Left lung (tissue), 10 donors: ENCODE measurements around the gene DYNC1H1. TPM values are rescaled to one million over a fixed set of nuclear protein-coding genes. Genes with fewer than 3 reads are reported as not detected.
"Not testable (repeated sequence)": the region's sequence is repeated elsewhere in the genome, so short reads cannot be mapped to it uniquely, and the experiment has no call there.

Source experiments
- ATAC-seq: fragments of 200-7000 bp; cut with Tn5 transposase; one replicate; pipeline ENCODE4 v1.9.1; 2020; ENCODE audit warnings: moderate library complexity
- DNase-seq, 4 donors: peaks; one replicate each; pipeline ENCODE4 v3.0.0-alpha.2; 2013 to 2020
- H3K27ac ChIP-seq, 2 donors: fragments of 200-600 bp; sonication (generic) in 1 of 2; one replicate each; pipeline versions ENCODE4 v1.5.0 to v1.8.0; 2020 to 2021
- H3K27me3 ChIP-seq, 2 donors: fragments of 200-600 bp; sonication (generic) in 1 of 2; one replicate each; pipeline versions ENCODE4 v1.5.0 to v1.8.0; 2020 to 2021
- H3K36me3 ChIP-seq, 2 donors: fragments of 200-600 bp; sonication (generic) in 1 of 2; one replicate each; pipeline versions ENCODE4 v1.5.0 to v1.8.0; 2020 to 2021
- H3K4me1 ChIP-seq, 2 donors: fragments of 200-600 bp; one replicate each; pipeline ENCODE4 v1.8.0; 2021
- H3K4me3 ChIP-seq, 2 donors: fragments of 200-600 bp; sonication (generic) in 1 of 2; one replicate each; pipeline versions ENCODE4 v1.5.0 to v1.8.0; 2020 to 2021; ENCODE audit warnings: mild to moderate bottlenecking in 1 of 2
- H3K9me3 ChIP-seq, 2 donors: fragments of 200-600 bp; sonication (generic) in 1 of 2; one replicate each; pipeline versions ENCODE4 v1.5.0 to v1.8.0; 2020 to 2021
- intact Hi-C, 2 donors: fragments of 100-400 bp; cut with DNase I; formaldehyde crosslinking; loops; one replicate each; pipeline versions ENCODE4 v1.11.2 to v1.14.2; 2022
- polyA plus RNA-seq, 6 donors: library from polyadenylated mRNA; unstranded; fragments of 120-200 nt; gene quantifications; one replicate each; pipeline ENCODE4 v1.2.1, GENCODE V29; 2013; ENCODE audit not compliant: insufficient read length in 6 of 6
- total RNA-seq, 2 donors: library from RNA; stranded (reverse); fragmentation: NEBNext Ultra II Directional; extraction: Animal tissue kit (Norgen Biotek cat#: 25700); gene quantifications; one replicate each; pipeline ENCODE4 v1.2.1, GENCODE V29; 2021
- TF ChIP-seq, protein P1 (sequence below), 2 donors: fragments of 200-600 bp; sonication (generic) in 1 of 2; IDR thresholded peaks; one replicate each; pipeline versions ENCODE4 v1.5.0 to v1.8.0; 2021; ENCODE audit warnings: antibody characterized with exemption in 2 of 2
- donor health status: DM: no; HTN: yes; CAD: no.
- donor health status: DM: no; HTN: no; CAD: no.

The DYNC1H1 gene
- total and polyA plus RNA-seq, 8 donors, result 305 to 514 (median 345) TPM

DNA sequence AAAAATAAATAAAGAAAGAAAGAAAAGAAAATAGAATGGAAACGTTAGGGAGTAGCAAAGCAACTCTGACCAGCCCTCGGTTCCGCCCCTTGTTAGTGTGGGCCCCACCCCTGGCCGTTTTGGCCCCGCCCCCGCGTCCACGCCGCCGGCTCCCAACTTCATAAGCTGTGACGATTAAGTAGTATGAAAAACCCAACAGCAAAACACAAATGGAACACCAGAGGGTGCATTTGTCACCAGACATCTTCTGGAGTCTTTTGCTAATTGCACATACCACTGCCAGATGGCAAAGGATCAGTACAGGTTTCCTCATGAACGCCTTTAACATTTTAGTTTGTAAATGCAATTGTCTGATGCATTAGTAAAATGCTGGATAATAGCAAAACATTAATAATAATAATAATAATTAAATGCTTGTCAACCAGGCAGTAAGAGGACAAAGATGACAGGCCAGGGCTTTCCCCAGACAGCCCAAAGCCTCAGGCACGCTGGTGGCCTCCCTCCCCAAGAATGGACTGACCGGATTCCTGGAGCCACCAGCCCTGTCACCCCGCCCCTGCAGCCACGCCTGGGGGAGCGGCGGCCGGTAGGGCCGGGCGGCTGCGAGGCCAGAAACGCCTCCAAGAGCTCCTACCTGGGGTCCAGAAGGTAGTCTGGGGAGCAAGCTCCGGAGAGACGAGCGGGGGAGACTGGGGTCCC lies 98.9 kb downstream of the DYNC1H1 start:
- TF ChIP-seq, protein P1, sequence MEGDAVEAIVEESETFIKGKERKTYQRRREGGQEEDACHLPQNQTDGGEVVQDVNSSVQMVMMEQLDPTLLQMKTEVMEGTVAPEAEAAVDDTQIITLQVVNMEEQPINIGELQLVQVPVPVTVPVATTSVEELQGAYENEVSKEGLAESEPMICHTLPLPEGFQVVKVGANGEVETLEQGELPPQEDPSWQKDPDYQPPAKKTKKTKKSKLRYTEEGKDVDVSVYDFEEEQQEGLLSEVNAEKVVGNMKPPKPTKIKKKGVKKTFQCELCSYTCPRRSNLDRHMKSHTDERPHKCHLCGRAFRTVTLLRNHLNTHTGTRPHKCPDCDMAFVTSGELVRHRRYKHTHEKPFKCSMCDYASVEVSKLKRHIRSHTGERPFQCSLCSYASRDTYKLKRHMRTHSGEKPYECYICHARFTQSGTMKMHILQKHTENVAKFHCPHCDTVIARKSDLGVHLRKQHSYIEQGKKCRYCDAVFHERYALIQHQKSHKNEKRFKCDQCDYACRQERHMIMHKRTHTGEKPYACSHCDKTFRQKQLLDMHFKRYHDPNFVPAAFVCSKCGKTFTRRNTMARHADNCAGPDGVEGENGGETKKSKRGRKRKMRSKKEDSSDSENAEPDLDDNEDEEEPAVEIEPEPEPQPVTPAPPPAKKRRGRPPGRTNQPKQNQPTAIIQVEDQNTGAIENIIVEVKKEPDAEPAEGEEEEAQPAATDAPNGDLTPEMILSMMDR (IDR thresholded peaks at IDR 0.05), result peak; percentile 30 to 35
- Histone ChIP-seq H3K4me1 (peaks cover 0 to 11% of the 10 kb centered on the region in 2 donors), H3K9me3 (no peaks in the 10 kb centered on the region), H3K27ac (no peak overlapping the region), H3K27me3 (no peaks in the 10 kb centered on the region), H3K4me3 (no peak overlapping the region), H3K36me3 (no peaks in the 10 kb centered on the region)
- intact Hi-C loops, result no loop called here
- ATAC-seq (peak; percentile 98), DNase-seq (peak; percentile 52 to 92 (median 85))

DNA sequence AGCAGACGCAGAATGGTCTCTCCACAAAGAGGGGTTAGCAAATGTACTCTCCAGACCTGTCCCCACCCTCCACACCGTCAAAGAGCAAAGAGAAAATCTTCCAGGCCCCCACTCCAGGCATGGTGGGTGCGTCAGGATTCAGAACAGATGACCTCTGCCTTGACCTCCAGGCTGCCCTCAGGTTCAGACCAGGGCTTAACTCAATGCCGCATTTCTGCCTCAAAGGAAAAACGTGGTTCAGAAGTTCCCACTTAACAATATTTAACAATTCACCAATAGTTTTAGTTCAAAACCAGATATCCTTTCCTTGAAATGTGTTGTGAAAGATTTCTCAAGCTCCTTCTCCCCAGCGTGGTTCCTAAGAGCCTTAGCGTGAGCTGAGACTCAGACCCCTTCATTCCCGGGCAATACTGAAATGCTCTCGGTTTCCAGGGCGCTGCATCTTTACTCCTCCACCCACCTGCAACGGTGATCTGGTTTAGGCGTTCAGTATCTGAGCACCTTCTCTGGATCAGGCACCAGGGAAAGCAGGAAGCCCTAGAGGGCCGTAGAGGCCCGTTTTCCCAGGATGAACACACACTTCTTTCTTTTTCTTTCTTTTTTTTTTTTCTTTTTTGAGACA lies 99.5 kb downstream of the DYNC1H1 start:
- no peak for ATAC-seq
- TF ChIP-seq, protein P1 (IDR thresholded peaks at IDR 0.05), result no peak
- no peaks in the 10 kb centered on the region for H3K9me3 ChIP-seq
- peaks cover 0 to 11% of the 10 kb centered on the region in 2 donors for H3K4me1 ChIP-seq
- no peak for DNase-seq
- H3K27me3 ChIP-seq, result no peaks in the 10 kb centered on the region
- no peaks in the 10 kb centered on the region for H3K36me3 ChIP-seq
- intact Hi-C loops, result no loop called here
- no peak overlapping the region for H3K4me3 ChIP-seq
- no peak overlapping the region for H3K27ac ChIP-seq

DNA sequence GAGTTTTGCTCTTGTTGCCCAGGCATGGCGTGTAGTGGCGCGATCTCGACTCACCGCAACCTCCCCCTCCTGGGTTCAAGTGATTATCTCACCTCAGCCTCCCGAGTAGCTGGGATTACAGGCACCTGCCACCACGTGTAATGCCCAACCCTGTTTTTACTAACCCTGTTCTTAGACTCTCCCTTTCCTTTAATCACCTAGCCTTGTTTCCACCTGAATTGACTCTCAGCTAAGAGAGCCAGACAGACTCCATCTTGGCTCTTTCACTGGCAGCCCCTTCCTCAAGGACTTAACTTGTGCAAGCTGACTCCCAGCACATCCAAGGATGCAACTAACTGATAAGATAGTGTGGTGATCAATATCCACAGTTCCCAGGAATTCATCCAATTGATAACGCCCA lies 100.2 kb downstream of the DYNC1H1 start:
- H3K4me3 ChIP-seq, H3K9me3 ChIP-seq, DNase-seq, intact Hi-C loops, H3K36me3 ChIP-seq, H3K27ac ChIP-seq, ATAC-seq, H3K27me3 ChIP-seq: not testable (repeated sequence)
- H3K4me1 ChIP-seq, result peaks cover 0 to 11% of the 10 kb centered on the region in 2 donors

- ATAC-seq (no peak), DNase-seq (peak in 1 of 4 donors; percentile 63)
- Histone ChIP-seq H3K36me3 (peaks cover 0 to under 1% of the 10 kb centered on the region in 2 donors), H3K27me3 (no peaks in the 10 kb centered on the region), H3K4me1 (peaks cover 0 to 11% of the 10 kb centered on the region in 2 donors), H3K27ac (no peak overlapping the region), H3K4me3 (no peak overlapping the region), H3K9me3 (no peaks in the 10 kb centered on the region)
- TF ChIP-seq, protein P1 (IDR thresholded peaks at IDR 0.05), result no peak
- intact Hi-C loops, result no loop called here
Measured at GRCh38 chr14:102066041-102066451, 101.7 kb downstream of the DYNC1H1 start.

DNA sequence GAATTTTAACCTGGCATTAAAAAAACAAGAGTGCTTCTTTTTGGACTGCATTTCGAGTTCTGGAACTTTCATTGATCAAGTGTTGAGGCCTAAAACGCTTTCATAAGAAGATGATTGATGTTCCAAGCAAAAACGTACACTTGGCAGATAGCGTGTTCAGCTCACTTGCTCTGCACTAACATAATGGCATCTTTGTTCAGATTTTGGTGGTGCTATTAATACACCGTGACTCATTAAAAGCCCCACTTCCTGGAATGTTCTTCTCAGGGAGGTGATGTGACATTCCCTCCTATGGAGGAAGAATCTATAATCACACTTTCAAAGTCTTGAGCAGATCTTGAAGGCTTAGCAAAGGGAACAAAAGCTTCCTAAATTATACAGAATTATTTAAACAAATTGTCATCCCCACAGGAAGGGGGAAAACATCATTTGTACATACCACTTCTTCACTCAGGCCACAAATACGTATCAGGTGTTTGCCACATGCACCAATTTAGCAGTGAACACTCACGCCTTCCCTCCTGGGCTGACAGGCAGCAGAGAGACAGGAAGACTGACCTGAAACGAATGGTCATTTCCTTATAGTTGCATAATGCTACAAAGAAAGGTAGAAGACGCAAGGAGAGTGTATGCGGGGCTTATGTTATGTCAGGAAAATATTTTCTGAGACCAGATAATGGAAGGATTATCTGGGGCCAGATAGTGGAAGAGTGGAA lies 107.1 kb downstream of the DYNC1H1 start:
- no peak for DNase-seq
- Histone ChIP-seq H3K27ac (no peak overlapping the region), H3K4me1 (no peaks in the 10 kb centered on the region), H3K9me3 (no peaks in the 10 kb centered on the region), H3K36me3 (peaks cover 0 to 27% of the 10 kb centered on the region in 2 donors), H3K27me3 (no peaks in the 10 kb centered on the region), H3K4me3 (no peak overlapping the region)
- intact Hi-C loops, result no loop called here
- no peak for ATAC-seq
- TF ChIP-seq, protein P1 (IDR thresholded peaks at IDR 0.05), result no peak
